ENCODE results near the gene XPO4. TPM values are rescaled to one million over a fixed set of nuclear protein-coding genes. Genes with fewer than 3 reads are reported as not detected.

The XPO4 gene
- total RNA-seq, 1 donor from 2014 or later: 25.6 TPM

DNA sequence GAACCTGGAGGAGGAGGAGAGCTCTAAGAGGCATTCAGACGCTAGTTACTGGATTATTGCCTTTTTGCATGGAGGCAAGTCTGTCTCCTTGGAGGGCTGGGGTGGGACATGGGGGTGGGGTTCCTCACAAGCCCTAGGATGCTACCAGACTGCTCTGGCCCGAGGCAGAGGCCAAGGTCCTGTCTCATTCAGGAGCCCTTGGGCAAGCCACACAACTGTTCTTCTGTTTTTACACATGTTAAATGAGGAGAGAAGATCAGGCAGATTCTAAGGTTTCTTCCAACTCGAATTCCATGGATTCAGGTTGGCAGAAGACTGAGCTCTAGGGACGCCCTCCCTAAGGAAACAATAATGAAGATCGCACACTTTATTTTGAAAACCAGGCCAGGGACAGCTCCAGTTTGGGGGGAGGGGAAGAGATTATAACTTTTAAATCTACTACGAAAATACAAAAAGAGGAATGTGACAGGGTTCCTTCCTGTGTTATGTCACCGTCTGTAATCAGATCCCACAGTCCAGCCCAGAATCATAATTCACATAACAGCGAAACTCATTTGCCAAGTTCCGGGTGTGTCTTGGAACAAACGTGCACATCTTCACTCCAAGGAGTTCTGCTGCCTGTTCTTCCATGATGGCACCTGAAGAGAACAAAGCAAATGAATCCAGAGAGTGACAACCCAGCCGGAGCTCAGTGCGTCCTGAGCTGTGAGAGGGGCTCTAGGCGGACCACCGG is 173.8 kb downstream of the XPO4 start:
- DNase-seq (ENCODE audit: low spot score): no peak

DNA sequence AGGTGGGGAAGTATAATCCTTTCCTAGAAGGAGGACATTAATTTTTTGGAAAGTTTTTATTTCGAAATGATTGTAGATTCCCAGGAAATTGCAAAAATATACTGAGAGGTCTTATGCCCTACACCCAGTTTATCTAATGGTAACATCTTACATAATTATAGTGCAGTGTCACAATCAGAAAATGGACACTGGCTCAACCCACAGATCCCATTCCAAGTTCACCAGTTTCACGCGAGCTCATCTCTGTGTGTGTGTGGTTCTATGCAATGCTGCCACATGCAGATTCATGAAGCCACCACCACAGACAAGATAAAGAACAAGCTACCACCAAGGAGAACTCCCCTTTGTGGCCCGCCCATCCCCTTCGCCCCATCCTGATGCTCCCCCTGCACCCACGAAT is 174.7 kb downstream of the XPO4 start:
- no peak for DNase-seq (ENCODE audit: low spot score)

Other genes starting within 250 kb of the XPO4 start
- gene IL17D, start 199.0 kb downstream of the XPO4 start, total RNA-seq: 3.9 TPM
- gene EEF1AKMT1, start 128.8 kb downstream of the XPO4 start, total RNA-seq: 14.2 TPM
- 30.1 TPM for gene LATS2, start 158.8 kb upstream of the XPO4 start, total RNA-seq
- gene SAP18, start 237.4 kb upstream of the XPO4 start, total RNA-seq: 218 TPM